HG03354 (cell line): Measurements from ENCODE around the gene EVA1C.
"Not testable (repeated sequence)": the region's sequence is repeated elsewhere in the genome, so short reads cannot be mapped to it uniquely, and the experiment has no call there.

Source experiments
- ATAC-seq: cut with Tn5 transposase; IDR thresholded peaks from one replicate; pipeline ENCODE4 v1.9.1; 2021; ENCODE audit warnings: mild to moderate bottlenecking; ENCODE audit not compliant: unreplicated experiment, poor library complexity, severe bottlenecking

The EVA1C gene

GRCh38 chr21:32412162-32413014 is at the start of gene EVA1C:
TSS of gene EVA1C (plus strand) at chr21:32412706. CDS start at chr21:32412854, 148 bp downstream.
- ATAC-seq, result no peak

GRCh38 chr21:32364387-32364786 is 48.1 kb upstream of the EVA1C start:
- ATAC-seq, result no peak

GRCh38 chr21:32364796-32365195 is 47.7 kb upstream of the EVA1C start:
- no peak for ATAC-seq

- no peak for ATAC-seq
Observed at GRCh38 chr21:32366191-32366590, 46.3 kb upstream of the EVA1C start.

- no peak for ATAC-seq
Observed at GRCh38 chr21:32367158-32367557, 45.3 kb upstream of the EVA1C start.

GRCh38 chr21:32368386-32368785 is 44.1 kb upstream of the EVA1C start:
- no peak for ATAC-seq

- not testable (repeated sequence) for ATAC-seq
Observed at GRCh38 chr21:32368961-32369360, 43.5 kb upstream of the EVA1C start.

- no peak for ATAC-seq
Observed at GRCh38 chr21:32370998-32371766, 41.3 kb upstream of the EVA1C start.

GRCh38 chr21:32371913-32372314 is 40.6 kb upstream of the EVA1C start:
- no peak for ATAC-seq

- no peak for ATAC-seq
Observed at GRCh38 chr21:32372755-32373154, 39.8 kb upstream of the EVA1C start.

GRCh38 chr21:32377506-32377905 is 35.0 kb upstream of the EVA1C start:
- ATAC-seq, result no peak

- no peak for ATAC-seq
Observed at GRCh38 chr21:32377991-32378390, 34.5 kb upstream of the EVA1C start.

GRCh38 chr21:32378956-32379355 is 33.5 kb upstream of the EVA1C start:
- ATAC-seq, result no peak

- ATAC-seq, result no peak
Observed at GRCh38 chr21:32380940-32381339, 31.6 kb upstream of the EVA1C start.

GRCh38 chr21:32381571-32381970 is 30.9 kb upstream of the EVA1C start:
- no peak for ATAC-seq

- ATAC-seq, result no peak
Observed at GRCh38 chr21:32382108-32382644, 30.3 kb upstream of the EVA1C start.

- no peak for ATAC-seq
Observed at GRCh38 chr21:32383812-32384211, 28.7 kb upstream of the EVA1C start.

- ATAC-seq, result no peak
Observed at GRCh38 chr21:32386195-32386870, 26.2 kb upstream of the EVA1C start.

- ATAC-seq, result no peak
Observed at GRCh38 chr21:32387151-32387550, 25.4 kb upstream of the EVA1C start.

GRCh38 chr21:32388306-32388705 is 24.2 kb upstream of the EVA1C start:
- no peak for ATAC-seq
